22Rv1 (cell line): ENCODE results near the gene XPNPEP1.
"Not testable (repeated sequence)": the region's sequence is repeated elsewhere in the genome, so short reads cannot be mapped to it uniquely, and the experiment has no call there.

ENCODE experiments used
- H3K27ac ChIP-seq: fragments of 450-650 bp; 2 replicates; pipeline ENCODE4 v1.5.1; 2017
- CTCF ChIP-seq: fragments of 450-650 bp; IDR thresholded peaks from 2 replicates; pipeline ENCODE4 v1.5.1; 2017; ENCODE audit warnings: mild to moderate bottlenecking
- ZFX ChIP-seq: fragments of 450-650 bp; IDR thresholded peaks from 2 replicates; pipeline ENCODE4 v1.6.1; 2017; ENCODE audit warnings: antibody characterized with exemption, borderline replicate concordance

The XPNPEP1 gene

GRCh38 chr10:109924087-109924486 lies 776 bp upstream of the XPNPEP1 start:
- no peak overlapping the region for H3K27ac ChIP-seq
- TF ChIP-seq ZFX, result no peak
- TF ChIP-seq CTCF, result no peak

- TF ChIP-seq CTCF (no peak), ZFX (no peak)
- peak overlapping the region; percentile 58 for H3K27ac ChIP-seq
Measured at GRCh38 chr10:109922358-109922975, 844 bp downstream of the XPNPEP1 start.

GRCh38 chr10:109920016-109920415 lies 3.3 kb downstream of the XPNPEP1 start:
- TF ChIP-seq CTCF, result no peak
- no peak overlapping the region for H3K27ac ChIP-seq

GRCh38 chr10:109919220-109919619 lies 4.1 kb downstream of the XPNPEP1 start:
- no peak overlapping the region for H3K27ac ChIP-seq
- TF ChIP-seq ZFX (no peak), CTCF (no peak)

- not testable (repeated sequence) for H3K27ac ChIP-seq
Measured at GRCh38 chr10:109918707-109919106, 4.6 kb downstream of the XPNPEP1 start.

- no peak overlapping the region for H3K27ac ChIP-seq
- no peak for TF ChIP-seq ZFX
- no peak for TF ChIP-seq CTCF
Measured at GRCh38 chr10:109915566-109915965, 7.7 kb downstream of the XPNPEP1 start.

GRCh38 chr10:109914966-109915365 lies 8.3 kb downstream of the XPNPEP1 start:
- H3K27ac ChIP-seq, result no peak overlapping the region
- no peak for TF ChIP-seq CTCF
- no peak for TF ChIP-seq ZFX

GRCh38 chr10:109913306-109913892 lies 9.9 kb downstream of the XPNPEP1 start:
- TF ChIP-seq ZFX (no peak), CTCF (no peak)
- no peak overlapping the region for H3K27ac ChIP-seq
